GM18519 (cell line): ENCODE measurements around the gene CPNE4.

Experiments used
- ATAC-seq: cut with Tn5 transposase; IDR thresholded peaks from one replicate; pipeline ENCODE4 v1.9.1; 2021; ENCODE audit warnings: mild to moderate bottlenecking, moderate library complexity; ENCODE audit not compliant: unreplicated experiment, low FRiP score

The CPNE4 gene

DNA sequence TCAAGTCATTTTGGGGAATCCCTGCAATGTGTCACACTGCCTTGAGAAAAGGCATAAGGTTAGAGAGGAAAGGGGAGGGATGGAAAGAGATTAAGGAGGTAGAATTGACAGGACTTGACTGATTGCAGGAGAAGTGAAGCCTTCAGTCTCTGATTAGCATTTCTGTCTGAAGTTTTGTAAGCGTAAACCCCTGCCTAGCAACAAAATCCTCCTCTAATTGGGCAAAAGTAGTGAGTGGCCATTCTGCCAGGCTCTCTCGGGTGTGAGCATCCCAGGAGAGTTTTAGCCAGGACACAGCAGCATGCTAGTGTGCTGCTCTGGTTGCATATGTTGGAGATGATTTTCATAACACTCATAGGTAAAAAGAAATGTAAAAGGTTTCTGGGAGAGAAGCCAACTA, 415.0 kb downstream of the CPNE4 start:
- ATAC-seq, result no peak

DNA sequence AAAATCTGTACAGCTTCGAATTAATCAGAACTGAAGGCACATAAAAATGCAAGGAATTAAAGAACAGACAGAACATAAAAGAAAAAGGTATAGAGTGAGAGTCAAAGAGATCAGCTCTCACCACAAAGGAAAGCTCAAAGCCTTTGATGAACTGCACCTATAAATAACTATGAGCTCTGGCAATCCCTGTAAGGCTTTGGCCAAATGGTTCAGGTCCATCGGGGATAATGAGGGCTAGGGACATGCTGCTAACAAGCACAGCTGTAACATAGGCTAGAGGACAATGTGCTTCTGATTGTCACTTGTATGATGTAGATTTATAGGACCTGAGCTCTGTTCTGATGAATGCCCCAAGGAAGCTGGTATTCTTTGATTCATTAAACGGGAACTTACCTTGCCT, 418.1 kb downstream of the CPNE4 start:
- ATAC-seq, result no peak

DNA sequence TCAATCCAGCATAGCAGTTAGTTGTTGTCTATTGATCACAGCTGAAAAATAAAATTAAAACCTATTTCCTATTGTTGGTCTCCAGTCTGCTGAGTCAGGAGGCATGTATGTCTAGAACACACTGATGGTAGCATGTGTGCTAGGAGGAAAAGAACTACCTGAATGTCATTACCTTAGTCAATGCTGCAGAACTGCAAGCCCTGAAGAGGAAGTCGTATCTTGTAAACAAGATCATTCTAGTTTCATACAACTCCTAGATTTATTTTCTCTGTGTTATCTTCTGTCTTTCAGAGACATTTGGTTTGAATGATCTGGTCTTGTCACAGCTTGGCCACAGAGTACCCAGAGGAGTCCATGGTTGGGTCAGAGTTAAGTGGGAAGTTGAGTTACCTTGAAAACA, 422.1 kb downstream of the CPNE4 start:
- ATAC-seq, result no peak

GRCh38 chr3:131610174-131610573, 424.6 kb downstream of the CPNE4 start:
- ATAC-seq, result no peak

GRCh38 chr3:131608741-131609140, 426.1 kb downstream of the CPNE4 start:
- no peak for ATAC-seq

DNA sequence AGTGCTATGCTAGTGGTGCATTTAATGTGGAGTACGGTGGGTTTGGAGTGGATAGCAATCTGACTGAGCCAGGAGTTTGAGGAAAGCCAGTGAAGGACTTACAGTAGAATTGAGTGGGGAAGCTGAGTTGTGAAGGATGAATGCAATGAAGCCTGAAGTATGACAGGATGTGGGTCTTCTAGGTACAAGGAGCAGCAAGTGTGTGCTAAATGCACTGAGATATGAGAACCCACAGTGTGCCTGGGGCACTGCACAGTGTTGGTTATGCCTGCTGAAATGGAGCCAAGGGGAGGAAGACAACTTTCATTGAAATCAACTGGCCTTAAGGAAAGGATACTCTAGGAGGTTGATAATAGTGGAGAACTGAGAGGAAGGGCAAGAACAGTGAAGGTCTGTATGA, 426.5 kb downstream of the CPNE4 start:
- ATAC-seq, result no peak

GRCh38 chr3:131605916-131606315, 428.9 kb downstream of the CPNE4 start:
- no peak for ATAC-seq

GRCh38 chr3:131602011-131602779, 432.6 kb downstream of the CPNE4 start:
- no peak for ATAC-seq

- ATAC-seq, result no peak
Measured at GRCh38 chr3:131597816-131598215, 437.0 kb downstream of the CPNE4 start.

DNA sequence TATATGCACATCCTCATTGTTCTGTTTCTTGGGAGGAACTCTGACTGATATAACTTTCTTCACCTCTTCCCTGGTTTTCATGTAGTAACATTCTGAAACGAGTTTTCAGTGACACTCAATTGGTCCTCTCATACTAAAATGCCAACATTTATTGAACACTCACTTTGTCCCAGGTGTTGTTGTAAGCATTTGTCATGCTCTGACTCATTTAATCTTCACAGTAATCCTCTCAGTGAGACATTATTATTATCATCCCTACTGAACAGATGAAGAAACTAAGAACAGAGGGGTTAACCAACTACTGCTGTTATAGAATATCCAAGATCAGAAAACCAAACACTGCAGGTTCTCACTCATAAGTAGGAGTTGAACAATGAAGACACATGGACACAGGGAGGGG, 437.9 kb downstream of the CPNE4 start:
- no peak for ATAC-seq

- no peak for ATAC-seq
Measured at GRCh38 chr3:131591394-131592014, 443.3 kb downstream of the CPNE4 start.

GRCh38 chr3:131586277-131586676, 448.5 kb downstream of the CPNE4 start:
- no peak for ATAC-seq

GRCh38 chr3:131582438-131582837, 452.4 kb downstream of the CPNE4 start:
- ATAC-seq, result no peak

- no peak for ATAC-seq
Measured at GRCh38 chr3:131568460-131568859, 466.4 kb downstream of the CPNE4 start.

GRCh38 chr3:131564812-131565211, 470.0 kb downstream of the CPNE4 start:
- ATAC-seq, result no peak

GRCh38 chr3:131561511-131561910, 473.3 kb downstream of the CPNE4 start:
- no peak for ATAC-seq

- no peak for ATAC-seq
Measured at GRCh38 chr3:131560795-131561194, 474.0 kb downstream of the CPNE4 start.

- ATAC-seq, result no peak
Measured at GRCh38 chr3:131555456-131555855, 479.4 kb downstream of the CPNE4 start.

DNA sequence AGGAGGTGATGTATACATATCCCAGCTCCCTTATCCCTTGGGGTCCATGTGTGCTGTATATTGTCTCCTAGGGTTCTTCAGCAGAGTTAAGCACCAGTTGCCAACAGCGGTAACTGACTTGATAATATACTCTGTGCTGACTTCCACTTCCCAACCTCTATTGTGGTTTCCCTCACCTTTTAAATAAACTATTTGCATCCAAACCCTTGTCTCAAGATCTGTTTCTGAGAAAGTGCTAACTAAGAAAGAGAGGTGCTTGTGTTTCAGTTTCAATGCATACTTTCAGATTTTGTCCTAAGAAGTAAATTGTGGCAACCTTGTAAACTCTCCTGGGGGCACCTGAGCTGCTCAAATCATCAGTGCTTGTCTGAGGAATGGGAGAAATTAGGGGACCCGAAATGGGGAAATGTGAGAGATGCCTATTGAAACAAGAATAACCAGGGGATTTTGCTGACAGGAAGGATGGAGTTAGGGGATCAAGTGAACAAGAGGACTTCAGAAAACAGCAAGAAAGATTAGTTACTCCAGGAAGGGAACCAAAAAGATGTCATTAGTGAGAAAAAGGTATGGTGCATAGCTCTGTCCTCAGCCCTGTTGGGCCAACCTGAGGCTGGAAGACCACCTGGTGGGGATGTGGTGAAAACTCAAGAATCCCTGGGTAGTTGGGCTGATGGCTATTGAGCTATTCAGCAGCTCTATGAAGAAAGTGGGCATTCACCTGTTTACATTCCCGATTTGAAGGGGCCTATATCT, 481.1 kb downstream of the CPNE4 start:
- peak; percentile 97 for ATAC-seq

- ATAC-seq, result no peak
Measured at GRCh38 chr3:131551761-131552160, 483.1 kb downstream of the CPNE4 start.
